HG03175 (cell line): ENCODE data around the gene PARD3.
A peak's percentile ranks its signal among the peaks of the same experiment; 100 is the strongest.

Experiments used
- ATAC-seq: cut with Tn5 transposase; IDR thresholded peaks from one replicate; pipeline ENCODE4 v1.9.1; 2021; ENCODE audit warnings: mild to moderate bottlenecking, moderate library complexity; ENCODE audit not compliant: unreplicated experiment

The PARD3 gene

GRCh38 chr10:34333513-34333912 lies 481.6 kb downstream of the PARD3 start:
- ATAC-seq: no peak

- ATAC-seq: no peak
Measured at GRCh38 chr10:34327184-34327583, 487.9 kb downstream of the PARD3 start.

GRCh38 chr10:34323192-34323591 lies 491.9 kb downstream of the PARD3 start:
- no peak for ATAC-seq

- ATAC-seq: no peak
Measured at GRCh38 chr10:34320265-34320664, 494.8 kb downstream of the PARD3 start.

- ATAC-seq: no peak
Measured at GRCh38 chr10:34319197-34319846, 495.8 kb downstream of the PARD3 start.

GRCh38 chr10:34316154-34316553 lies 498.9 kb downstream of the PARD3 start:
- no peak for ATAC-seq

GRCh38 chr10:34314457-34314856 lies 500.6 kb downstream of the PARD3 start:
- no peak for ATAC-seq

GRCh38 chr10:34313888-34314287 lies 501.2 kb downstream of the PARD3 start:
- ATAC-seq: no peak

GRCh38 chr10:34313353-34313752 lies 501.7 kb downstream of the PARD3 start:
- no peak for ATAC-seq

GRCh38 chr10:34311679-34312078 lies 503.4 kb downstream of the PARD3 start:
- ATAC-seq: no peak

GRCh38 chr10:34310234-34310633 lies 504.9 kb downstream of the PARD3 start:
- no peak for ATAC-seq

- peak; percentile 42 for ATAC-seq
Measured at GRCh38 chr10:34305189-34305588, 509.9 kb downstream of the PARD3 start.

- no peak for ATAC-seq
Measured at GRCh38 chr10:34303022-34303421, 512.1 kb downstream of the PARD3 start.

- ATAC-seq: no peak
Measured at GRCh38 chr10:34299105-34299611, 515.9 kb downstream of the PARD3 start.

- ATAC-seq: no peak
Measured at GRCh38 chr10:34298346-34298818, 516.7 kb downstream of the PARD3 start.

GRCh38 chr10:34297541-34298345 lies 517.4 kb downstream of the PARD3 start:
- no peak for ATAC-seq

GRCh38 chr10:34295142-34295548 lies 520.0 kb downstream of the PARD3 start:
- no peak for ATAC-seq

GRCh38 chr10:34294137-34294536 lies 521.0 kb downstream of the PARD3 start:
- no peak for ATAC-seq

GRCh38 chr10:34292675-34293074 lies 522.4 kb downstream of the PARD3 start:
- no peak for ATAC-seq

GRCh38 chr10:34292194-34292565 lies 522.9 kb downstream of the PARD3 start:
- no peak for ATAC-seq

- ATAC-seq: peak; percentile 90
Measured at GRCh38 chr10:34291466-34292193, 523.5 kb downstream of the PARD3 start.
